ENCODE data around the gene AP5M1.

AP5M1 gene

DNA sequence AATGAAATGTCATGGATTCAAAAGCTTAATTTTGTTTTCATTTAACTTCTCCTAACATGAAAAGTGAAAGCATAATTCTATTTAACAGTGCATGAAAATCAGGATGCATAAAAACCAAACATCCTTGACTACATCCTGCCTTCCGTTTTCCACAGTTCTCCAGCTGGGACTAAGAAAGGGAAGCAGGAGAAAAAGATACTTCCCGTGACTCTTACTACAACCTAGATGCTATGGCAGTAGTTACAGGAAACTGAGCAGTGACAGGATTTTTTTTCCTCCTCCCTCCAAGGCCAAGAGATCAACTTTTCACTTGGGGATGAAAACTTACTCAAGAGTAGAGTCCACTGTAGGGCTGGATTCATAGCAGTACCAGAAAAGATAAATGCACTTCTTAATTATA, 2.7 kb upstream of the AP5M1 start:
- Histone ChIP-seq H3K36me3 (ENCODE audit: insufficient read depth, low read length) (no peaks in the 10 kb centered on the region), H3K4me1 (ENCODE audit: insufficient read depth, low read length, poor library complexity, severe bottlenecking) (peaks cover 60% of the 10 kb centered on the region), H3K4me2 (ENCODE audit: low read depth, low read length, poor library complexity, severe bottlenecking) (peak overlapping the region; percentile 96), H3K27me3 (ENCODE audit: insufficient read depth, low read length, poor library complexity, severe bottlenecking) (no peaks in the 10 kb centered on the region), H3K9me3 (ENCODE audit: insufficient read depth, low read depth, low read length) (no peaks in the 10 kb centered on the region), H3K9me2 (replicated peaks; ENCODE audit: low read depth, low read length) (no peaks in the 10 kb centered on the region), H3F3A (ENCODE audit: low read depth) (peaks cover 5% of the 10 kb centered on the region; the same call in 1 of the 2 replicates), H3K9ac (ENCODE audit: low read depth, low read length, poor library complexity, severe bottlenecking) (peak overlapping the region; percentile 30), H2AFZ (ENCODE audit: low read length) (no peak overlapping the region), H3K4me3 (ENCODE audit: low read length, poor library complexity, severe bottlenecking) (peak overlapping the region; percentile 96), H4K20me1 (ENCODE audit: insufficient read depth, low read length, poor library complexity, severe bottlenecking) (peaks cover 63% of the 10 kb centered on the region), H3K79me2 (ENCODE audit: insufficient read depth, low read length) (peaks cover 88% of the 10 kb centered on the region)
- TF ChIP-seq, protein P1, sequence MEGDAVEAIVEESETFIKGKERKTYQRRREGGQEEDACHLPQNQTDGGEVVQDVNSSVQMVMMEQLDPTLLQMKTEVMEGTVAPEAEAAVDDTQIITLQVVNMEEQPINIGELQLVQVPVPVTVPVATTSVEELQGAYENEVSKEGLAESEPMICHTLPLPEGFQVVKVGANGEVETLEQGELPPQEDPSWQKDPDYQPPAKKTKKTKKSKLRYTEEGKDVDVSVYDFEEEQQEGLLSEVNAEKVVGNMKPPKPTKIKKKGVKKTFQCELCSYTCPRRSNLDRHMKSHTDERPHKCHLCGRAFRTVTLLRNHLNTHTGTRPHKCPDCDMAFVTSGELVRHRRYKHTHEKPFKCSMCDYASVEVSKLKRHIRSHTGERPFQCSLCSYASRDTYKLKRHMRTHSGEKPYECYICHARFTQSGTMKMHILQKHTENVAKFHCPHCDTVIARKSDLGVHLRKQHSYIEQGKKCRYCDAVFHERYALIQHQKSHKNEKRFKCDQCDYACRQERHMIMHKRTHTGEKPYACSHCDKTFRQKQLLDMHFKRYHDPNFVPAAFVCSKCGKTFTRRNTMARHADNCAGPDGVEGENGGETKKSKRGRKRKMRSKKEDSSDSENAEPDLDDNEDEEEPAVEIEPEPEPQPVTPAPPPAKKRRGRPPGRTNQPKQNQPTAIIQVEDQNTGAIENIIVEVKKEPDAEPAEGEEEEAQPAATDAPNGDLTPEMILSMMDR (conservative IDR thresholded peaks at IDR 0.05; ENCODE audit: low read length), result no peak
- no peak for TF ChIP-seq EZH2phosphoT487 (IDR thresholded peaks at IDR 0.05; ENCODE audit: borderline replicate concordance)

DNA sequence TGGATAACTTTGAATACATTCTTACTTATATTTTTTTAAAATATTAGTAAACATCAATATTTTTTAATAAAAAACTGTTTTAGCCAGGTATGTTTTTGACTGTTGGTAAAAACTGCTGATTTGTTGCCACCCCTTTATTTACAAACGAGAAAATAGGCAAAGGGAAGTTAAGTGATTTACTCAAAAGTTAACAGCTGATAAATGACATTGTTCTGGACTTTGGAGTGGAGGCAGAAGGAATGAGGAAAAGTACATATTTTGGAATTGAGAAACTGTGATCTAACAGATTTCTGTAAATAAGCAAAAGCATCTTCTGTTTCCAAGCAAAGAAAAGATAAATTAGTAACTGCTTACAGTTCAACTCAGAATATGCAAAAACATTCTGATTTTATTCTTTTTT, 4.5 kb downstream of the AP5M1 start:
- peaks cover 62% of the 10 kb centered on the region for H4K20me1 ChIP-seq (ENCODE audit: insufficient read depth, low read length, poor library complexity, severe bottlenecking)
- H2AFZ ChIP-seq (ENCODE audit: low read length), result no peak overlapping the region
- TF ChIP-seq, protein P1 (conservative IDR thresholded peaks at IDR 0.05; ENCODE audit: low read length), result no peak
- no peak for TF ChIP-seq EZH2phosphoT487 (IDR thresholded peaks at IDR 0.05; ENCODE audit: borderline replicate concordance)
- no peaks in the 10 kb centered on the region for H3K9me2 ChIP-seq (replicated peaks; ENCODE audit: low read depth, low read length)
- H3K4me1 ChIP-seq (ENCODE audit: insufficient read depth, low read length, poor library complexity, severe bottlenecking), result peaks cover 52% of the 10 kb centered on the region
- peak overlapping the region; percentile 12 for H3K4me3 ChIP-seq (ENCODE audit: low read length, poor library complexity, severe bottlenecking)
- H3K4me2 ChIP-seq (ENCODE audit: low read depth, low read length, poor library complexity, severe bottlenecking), result peak overlapping the region; percentile 40
- no peaks in the 10 kb centered on the region for H3K9me3 ChIP-seq (ENCODE audit: insufficient read depth, low read depth, low read length)
- no peaks in the 10 kb centered on the region for H3K27me3 ChIP-seq (ENCODE audit: insufficient read depth, low read length, poor library complexity, severe bottlenecking)
- H3K9ac ChIP-seq (ENCODE audit: low read depth, low read length, poor library complexity, severe bottlenecking), result no peak overlapping the region
- H3K79me2 ChIP-seq (ENCODE audit: insufficient read depth, low read length), result peaks cover 68% of the 10 kb centered on the region
- H3K36me3 ChIP-seq (ENCODE audit: insufficient read depth, low read length), result peaks cover 20% of the 10 kb centered on the region; the same call in 1 of the 2 replicates
- H3F3A ChIP-seq (ENCODE audit: low read depth), result peaks cover 5% of the 10 kb centered on the region; the same call in 1 of the 2 replicates

DNA sequence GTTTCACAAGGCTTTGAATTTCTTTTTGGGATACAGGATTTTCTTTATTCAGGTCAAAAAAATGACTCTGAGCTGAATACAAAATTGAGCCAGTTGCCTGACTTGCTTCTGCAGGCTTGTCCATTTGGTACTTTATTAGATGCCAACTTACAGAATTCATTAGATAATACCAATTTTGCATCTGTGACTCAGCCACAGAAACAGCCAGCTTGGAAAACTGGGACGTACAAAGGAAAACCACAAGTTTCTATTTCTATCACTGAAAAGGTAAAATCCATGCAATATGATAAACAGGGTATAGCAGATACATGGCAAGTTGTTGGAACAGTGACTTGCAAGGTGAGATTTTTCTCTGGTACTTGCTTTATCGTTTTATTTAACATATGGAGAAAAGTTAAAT, 5.8 kb downstream of the AP5M1 start:
- no peaks in the 10 kb centered on the region for H3K9me3 ChIP-seq (ENCODE audit: insufficient read depth, low read depth, low read length)
- H4K20me1 ChIP-seq (ENCODE audit: insufficient read depth, low read length, poor library complexity, severe bottlenecking), result peaks cover 63% of the 10 kb centered on the region
- no peaks in the 10 kb centered on the region for H3K9me2 ChIP-seq (replicated peaks; ENCODE audit: low read depth, low read length)
- H3K4me2 ChIP-seq (ENCODE audit: low read depth, low read length, poor library complexity, severe bottlenecking), result peak overlapping the region; percentile 49
- H2AFZ ChIP-seq (ENCODE audit: low read length), result no peak overlapping the region
- H3K9ac ChIP-seq (ENCODE audit: low read depth, low read length, poor library complexity, severe bottlenecking), result no peak overlapping the region
- H3K4me1 ChIP-seq (ENCODE audit: insufficient read depth, low read length, poor library complexity, severe bottlenecking), result peaks cover 52% of the 10 kb centered on the region
- no peaks in the 10 kb centered on the region for H3F3A ChIP-seq (ENCODE audit: low read depth)
- peaks cover 25% of the 10 kb centered on the region; the same call in 1 of the 2 replicates for H3K36me3 ChIP-seq (ENCODE audit: insufficient read depth, low read length)
- no peak for TF ChIP-seq EZH2phosphoT487 (IDR thresholded peaks at IDR 0.05; ENCODE audit: borderline replicate concordance)
- TF ChIP-seq, protein P1 (conservative IDR thresholded peaks at IDR 0.05; ENCODE audit: low read length), result no peak
- peaks cover 63% of the 10 kb centered on the region for H3K79me2 ChIP-seq (ENCODE audit: insufficient read depth, low read length)
- H3K27me3 ChIP-seq (ENCODE audit: insufficient read depth, low read length, poor library complexity, severe bottlenecking), result no peaks in the 10 kb centered on the region
- H3K4me3 ChIP-seq (ENCODE audit: low read length, poor library complexity, severe bottlenecking), result no peak overlapping the region
